Fibroblast of skin of scalp (primary cell): ENCODE results near the gene RIBC2.

Experiments used
- DNase-seq: peaks from one replicate; pipeline ENCODE4 v3.0.0-alpha.2; 2013

RIBC2 gene

GRCh38 chr22:45475063-45475747 lies 61.7 kb downstream of the RIBC2 start:
- peak; percentile 73 for DNase-seq

GRCh38 chr22:45475851-45476514 lies 62.5 kb downstream of the RIBC2 start:
- peak; percentile 48 for DNase-seq

GRCh38 chr22:45476814-45477213 lies 63.3 kb downstream of the RIBC2 start:
- DNase-seq: no peak

- no peak for DNase-seq
Observed at GRCh38 chr22:45477366-45478107, 64.0 kb downstream of the RIBC2 start.

- peak; percentile 98 for DNase-seq
Observed at GRCh38 chr22:45478108-45478771, 64.7 kb downstream of the RIBC2 start.

GRCh38 chr22:45480717-45481116 lies 67.2 kb downstream of the RIBC2 start:
- DNase-seq: no peak

GRCh38 chr22:45481661-45482060 lies 68.2 kb downstream of the RIBC2 start:
- no peak for DNase-seq
